ENCODE measurements around the gene LONP1.

- TF ChIP-seq CTCF (IDR thresholded peaks at IDR 0.05) (no peak), POLR2A (IDR thresholded peaks at IDR 0.05) (no peak)
Observed at GRCh38 chr19:5703819-5704818, 15.8 kb downstream of the LONP1 start.

Measured in Peyer's patch (tissue), 4 donors.